Prostate gland (tissue), 2 donors: Measurements from ENCODE around the gene CDC27.

Experiments
- CTCF ChIP-seq, 4 experiments: fragments of 200-600 bp in 2 of 4; fragments of 450-650 bp in 2 of 4; sonication (generic) in 2 of 4; IDR thresholded peaks; 1 replicate in 3 of 4; 2 replicates in 1 of 4; pipeline ENCODE4 v1.5.1; 2016 to 2019; ENCODE audit warnings: antibody characterized with exemption in 4 of 4, mild to moderate bottlenecking in 2 of 4, moderate library complexity in 2 of 4
- POLR2A ChIP-seq: fragments of 450-650 bp; IDR thresholded peaks from one replicate; pipeline ENCODE4 v1.6.1; 2016; ENCODE audit warnings: antibody characterized with exemption, mild to moderate bottlenecking
- POLR2AphosphoS5 ChIP-seq: sonication (generic); formaldehyde crosslinking; IDR thresholded peaks from one replicate; pipeline ENCODE4 v1.6.1; 2017; ENCODE audit warnings: antibody characterized with exemption

DNA sequence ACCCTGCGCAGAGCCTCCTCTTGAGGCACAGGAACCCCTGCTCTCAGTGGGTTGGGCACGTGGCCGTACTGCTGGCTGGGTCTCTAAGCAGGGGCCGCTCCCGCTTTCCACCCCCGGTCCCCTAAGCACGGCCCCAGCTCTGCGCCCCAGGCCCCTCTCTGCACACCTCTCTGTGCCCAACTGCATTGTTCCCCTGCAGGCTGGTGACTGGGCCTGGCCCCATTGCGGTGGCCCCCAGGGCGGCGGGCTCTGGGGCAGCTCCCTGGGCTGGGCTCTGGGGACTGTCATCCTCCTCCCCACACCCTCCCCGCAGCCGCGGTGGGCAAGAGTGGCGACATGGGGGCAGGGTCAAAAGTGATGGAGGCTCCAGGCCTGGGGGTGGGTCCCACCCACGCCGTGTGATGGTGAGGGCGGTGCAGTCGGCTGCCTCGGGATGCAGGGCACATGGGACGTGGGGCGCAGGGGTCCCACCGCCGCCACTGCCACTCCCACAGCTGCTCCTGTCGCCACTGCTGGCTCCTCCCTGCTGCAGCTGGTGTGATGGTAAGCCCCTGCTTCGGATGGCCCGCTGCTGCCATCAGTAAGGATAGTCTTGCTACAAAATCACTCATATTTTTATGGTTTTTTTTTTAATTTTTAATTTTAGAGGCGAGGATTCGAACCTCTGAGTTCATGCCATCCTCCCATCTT is 49.4 kb upstream of the CDC27 start:
- TF ChIP-seq POLR2A, result no peak
- no peak for TF ChIP-seq CTCF (IDR thresholded peaks at IDR 0.05)
- TF ChIP-seq POLR2AphosphoS5, result no peak
